ENCODE results near the gene GREB1.

Gene GREB1

DNA sequence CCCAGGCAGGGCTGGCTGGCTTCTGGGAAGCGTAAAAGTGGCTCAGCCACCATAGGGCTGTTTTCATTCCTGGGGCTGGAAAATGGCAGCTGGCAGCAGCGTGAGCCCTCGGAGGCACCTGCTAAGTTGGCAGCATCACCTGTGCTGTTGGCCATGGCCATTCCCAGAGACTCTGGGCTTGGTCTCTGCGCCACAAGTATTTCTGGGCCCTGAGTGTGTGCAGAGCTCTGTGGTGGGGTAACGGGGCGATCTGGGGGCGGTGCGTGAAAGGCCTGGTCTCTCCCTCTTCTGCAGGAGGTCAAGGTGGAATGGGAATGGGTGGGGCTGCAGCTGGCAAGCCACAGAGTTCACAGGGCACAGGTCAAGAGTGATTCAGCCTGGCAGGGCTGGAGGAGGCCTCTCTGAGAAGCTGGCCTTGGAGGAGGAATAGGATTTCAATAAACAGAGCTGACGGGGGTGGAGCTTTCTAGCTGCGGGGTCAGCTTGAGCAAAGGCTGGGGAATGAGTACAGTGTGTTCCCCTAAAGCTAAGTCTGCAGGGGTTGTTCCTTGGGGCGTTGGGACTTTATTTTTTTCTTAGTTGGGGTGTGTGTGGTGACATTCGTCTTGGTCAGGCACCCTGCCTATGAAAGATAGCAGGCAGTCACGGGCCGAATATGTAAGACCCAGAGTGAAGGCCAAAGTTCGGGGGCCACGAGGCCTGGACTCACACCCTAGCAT is 146.5 kb downstream of the GREB1 start:
- Histone ChIP-seq H4K20me1 (ENCODE audit: insufficient read depth, low read length) (no peaks in the 10 kb centered on the region), H3F3A (ENCODE audit: insufficient read depth, low read length) (no peaks in the 10 kb centered on the region), H3K9ac (ENCODE audit: low read length) (no peak overlapping the region), H3K79me2 (ENCODE audit: insufficient read depth, low read length) (no peaks in the 10 kb centered on the region), H3K9me2 (ENCODE audit: low read depth, low read length) (no peaks in the 10 kb centered on the region), H3K4me2 (ENCODE audit: low read length) (no peak overlapping the region), H3K4me3 (ENCODE audit: low read depth, low read length, poor library complexity, severe bottlenecking) (no peak overlapping the region), H3K36me3 (ENCODE audit: insufficient read depth, low read length) (no peaks in the 10 kb centered on the region), H3K27ac (ENCODE audit: low read depth, low read length, poor library complexity, severe bottlenecking) (no peak overlapping the region), H3K9me3 (ENCODE audit: low read length) (no peaks in the 10 kb centered on the region), H3K27me3 (ENCODE audit: insufficient read depth, low read length) (no peaks in the 10 kb centered on the region), H3K4me1 (ENCODE audit: insufficient read depth, low read length, severe bottlenecking) (peaks cover 11% of the 10 kb centered on the region), H2AFZ (ENCODE audit: low read length) (no peak overlapping the region)
- TF ChIP-seq, protein P1, sequence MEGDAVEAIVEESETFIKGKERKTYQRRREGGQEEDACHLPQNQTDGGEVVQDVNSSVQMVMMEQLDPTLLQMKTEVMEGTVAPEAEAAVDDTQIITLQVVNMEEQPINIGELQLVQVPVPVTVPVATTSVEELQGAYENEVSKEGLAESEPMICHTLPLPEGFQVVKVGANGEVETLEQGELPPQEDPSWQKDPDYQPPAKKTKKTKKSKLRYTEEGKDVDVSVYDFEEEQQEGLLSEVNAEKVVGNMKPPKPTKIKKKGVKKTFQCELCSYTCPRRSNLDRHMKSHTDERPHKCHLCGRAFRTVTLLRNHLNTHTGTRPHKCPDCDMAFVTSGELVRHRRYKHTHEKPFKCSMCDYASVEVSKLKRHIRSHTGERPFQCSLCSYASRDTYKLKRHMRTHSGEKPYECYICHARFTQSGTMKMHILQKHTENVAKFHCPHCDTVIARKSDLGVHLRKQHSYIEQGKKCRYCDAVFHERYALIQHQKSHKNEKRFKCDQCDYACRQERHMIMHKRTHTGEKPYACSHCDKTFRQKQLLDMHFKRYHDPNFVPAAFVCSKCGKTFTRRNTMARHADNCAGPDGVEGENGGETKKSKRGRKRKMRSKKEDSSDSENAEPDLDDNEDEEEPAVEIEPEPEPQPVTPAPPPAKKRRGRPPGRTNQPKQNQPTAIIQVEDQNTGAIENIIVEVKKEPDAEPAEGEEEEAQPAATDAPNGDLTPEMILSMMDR (IDR thresholded peaks at IDR 0.05; ENCODE audit: low read length), result no peak
- TF ChIP-seq EZH2 (IDR thresholded peaks at IDR 0.05; ENCODE audit: borderline replicate concordance, low read length), result no peak

DNA sequence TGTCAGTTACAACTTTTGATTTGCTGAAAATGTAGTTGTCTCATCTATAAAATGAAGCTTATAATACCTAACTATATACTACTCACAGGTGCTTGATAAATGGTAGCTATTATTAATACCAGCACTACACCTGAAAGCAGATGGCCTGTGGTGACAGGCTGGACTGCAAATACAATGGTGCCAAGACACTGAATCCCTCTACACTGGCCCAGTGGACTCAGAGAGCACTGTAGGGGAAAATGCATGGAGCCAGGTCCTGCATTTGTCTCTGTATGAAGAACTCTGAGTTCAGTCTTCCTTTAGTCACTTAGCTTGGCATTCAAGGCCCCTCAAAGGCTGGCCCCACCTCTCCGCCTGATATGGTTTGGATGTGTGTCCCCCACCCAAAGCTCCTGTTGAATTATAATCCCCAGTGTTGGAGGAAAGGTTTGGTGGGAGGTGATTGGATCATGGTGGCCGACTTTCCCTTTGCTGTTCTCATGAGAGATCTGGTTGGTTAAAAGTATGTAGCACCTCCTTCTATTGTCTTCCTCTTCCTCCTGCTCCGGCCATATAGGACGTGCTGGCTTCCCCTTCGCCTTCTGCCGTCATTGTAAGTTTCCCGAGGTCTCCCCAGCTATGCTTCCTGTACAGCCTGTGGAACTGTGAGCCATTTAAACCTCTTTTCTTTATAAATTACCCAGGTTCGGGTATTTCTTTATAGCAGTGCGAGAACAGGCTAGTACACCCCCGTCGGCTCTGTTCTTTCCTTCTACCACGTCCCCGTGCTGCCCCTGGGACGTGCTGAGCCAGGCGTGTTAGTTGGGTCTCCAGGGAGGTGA is 147.3 kb downstream of the GREB1 start:
- Histone ChIP-seq H3K79me2 (ENCODE audit: insufficient read depth, low read length) (no peaks in the 10 kb centered on the region), H2AFZ (ENCODE audit: low read length) (no peak overlapping the region), H3K9me2 (ENCODE audit: low read depth, low read length) (no peaks in the 10 kb centered on the region), H3K9ac (ENCODE audit: low read length) (peak overlapping the region; percentile 65), H3K27me3 (ENCODE audit: insufficient read depth, low read length) (no peaks in the 10 kb centered on the region), H3K27ac (ENCODE audit: low read depth, low read length, poor library complexity, severe bottlenecking) (peak overlapping the region; percentile 37), H3K4me1 (ENCODE audit: insufficient read depth, low read length, severe bottlenecking) (peaks cover 11% of the 10 kb centered on the region), H4K20me1 (ENCODE audit: insufficient read depth, low read length) (no peaks in the 10 kb centered on the region), H3K9me3 (ENCODE audit: low read length) (no peaks in the 10 kb centered on the region), H3K4me3 (ENCODE audit: low read depth, low read length, poor library complexity, severe bottlenecking) (peak overlapping the region; percentile 64), H3K4me2 (ENCODE audit: low read length) (peak overlapping the region; percentile 72), H3K36me3 (ENCODE audit: insufficient read depth, low read length) (no peaks in the 10 kb centered on the region), H3F3A (ENCODE audit: insufficient read depth, low read length) (no peaks in the 10 kb centered on the region)
- TF ChIP-seq, protein P1 (IDR thresholded peaks at IDR 0.05; ENCODE audit: low read length), result no peak
- no peak for TF ChIP-seq EZH2 (IDR thresholded peaks at IDR 0.05; ENCODE audit: borderline replicate concordance, low read length)

DNA sequence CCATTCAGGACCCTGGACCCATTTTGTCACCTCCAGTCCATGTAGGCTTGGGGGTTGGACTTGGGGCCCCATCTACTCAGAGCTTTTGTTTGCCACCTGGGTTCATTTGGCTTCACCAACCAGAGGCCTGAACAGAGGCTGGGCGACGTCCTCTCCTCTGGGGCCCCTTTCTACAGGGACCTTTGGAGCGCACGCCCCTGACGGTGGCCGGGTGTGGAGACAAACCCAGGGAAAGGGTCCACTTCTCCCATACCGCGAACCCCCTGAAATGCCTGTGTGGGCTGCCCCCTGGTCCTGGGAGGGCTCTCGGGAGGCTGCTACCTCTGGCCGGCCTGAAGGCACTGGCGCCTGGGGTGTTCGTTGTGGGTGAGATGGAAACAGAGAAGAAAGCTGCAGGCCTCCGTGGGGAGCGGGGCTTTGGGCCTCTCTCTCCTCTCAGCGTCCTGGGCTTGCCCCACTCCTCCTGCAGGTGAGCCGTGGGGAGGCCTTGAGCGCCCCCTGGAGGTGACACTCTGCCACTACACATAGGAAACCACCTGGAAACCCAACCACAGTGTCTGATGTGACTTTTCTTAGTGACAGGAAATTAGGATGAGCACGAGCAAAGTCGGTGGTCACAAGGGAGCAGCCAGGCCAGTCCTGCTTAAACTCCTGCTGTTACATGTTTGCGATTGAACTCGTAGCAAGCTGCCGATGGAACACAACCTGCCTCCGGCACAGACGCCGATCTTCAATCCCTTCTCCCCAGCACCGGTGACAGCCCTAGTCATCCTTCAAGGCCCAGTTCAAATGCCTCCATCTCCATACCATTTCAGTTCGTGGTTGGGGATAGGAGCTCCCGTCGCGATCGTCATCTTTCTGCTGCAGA is 148.1 kb downstream of the GREB1 start:
- peak overlapping the region; percentile 37 for H3K27ac ChIP-seq (ENCODE audit: low read depth, low read length, poor library complexity, severe bottlenecking)
- peak overlapping the region; percentile 64 for H3K4me3 ChIP-seq (ENCODE audit: low read depth, low read length, poor library complexity, severe bottlenecking)
- H4K20me1 ChIP-seq (ENCODE audit: insufficient read depth, low read length), result no peaks in the 10 kb centered on the region
- no peaks in the 10 kb centered on the region for H3K79me2 ChIP-seq (ENCODE audit: insufficient read depth, low read length)
- H3K4me1 ChIP-seq (ENCODE audit: insufficient read depth, low read length, severe bottlenecking), result peaks cover 11% of the 10 kb centered on the region
- no peaks in the 10 kb centered on the region for H3K27me3 ChIP-seq (ENCODE audit: insufficient read depth, low read length)
- no peaks in the 10 kb centered on the region for H3F3A ChIP-seq (ENCODE audit: insufficient read depth, low read length)
- no peaks in the 10 kb centered on the region for H3K9me3 ChIP-seq (ENCODE audit: low read length)
- no peak overlapping the region for H2AFZ ChIP-seq (ENCODE audit: low read length)
- H3K4me2 ChIP-seq (ENCODE audit: low read length), result peak overlapping the region; percentile 72
- H3K36me3 ChIP-seq (ENCODE audit: insufficient read depth, low read length), result no peaks in the 10 kb centered on the region
- TF ChIP-seq, protein P1 (IDR thresholded peaks at IDR 0.05; ENCODE audit: low read length), result peak; percentile 95
- no peak for TF ChIP-seq EZH2 (IDR thresholded peaks at IDR 0.05; ENCODE audit: borderline replicate concordance, low read length)
- no peaks in the 10 kb centered on the region for H3K9me2 ChIP-seq (ENCODE audit: low read depth, low read length)
- H3K9ac ChIP-seq (ENCODE audit: low read length), result peak overlapping the region; percentile 65
